HG02763 (cell line): ENCODE data around the gene ZNF423.

Source experiments
- ATAC-seq: cut with Tn5 transposase; IDR thresholded peaks from one replicate; pipeline ENCODE4 v1.9.1; 2021; ENCODE audit warnings: mild to moderate bottlenecking, moderate library complexity; ENCODE audit not compliant: unreplicated experiment

The ZNF423 gene

GRCh38 chr16:49632086-49632794, 223.7 kb downstream of the ZNF423 start:
- ATAC-seq, result no peak

- no peak for ATAC-seq
Observed at GRCh38 chr16:49631187-49632041, 224.5 kb downstream of the ZNF423 start.

- ATAC-seq, result no peak
Observed at GRCh38 chr16:49630783-49631182, 225.1 kb downstream of the ZNF423 start.

GRCh38 chr16:49629851-49630250, 226.1 kb downstream of the ZNF423 start:
- no peak for ATAC-seq

- ATAC-seq, result no peak
Observed at GRCh38 chr16:49628148-49628547, 227.8 kb downstream of the ZNF423 start.

- ATAC-seq, result no peak
Observed at GRCh38 chr16:49625311-49626065, 230.4 kb downstream of the ZNF423 start.

- ATAC-seq, result no peak
Observed at GRCh38 chr16:49623501-49624266, 232.2 kb downstream of the ZNF423 start.

GRCh38 chr16:49622421-49623402, 233.2 kb downstream of the ZNF423 start:
- ATAC-seq, result no peak

GRCh38 chr16:49622084-49622390, 233.9 kb downstream of the ZNF423 start:
- ATAC-seq, result no peak

GRCh38 chr16:49621241-49622083, 234.4 kb downstream of the ZNF423 start:
- no peak for ATAC-seq

GRCh38 chr16:49620869-49621240, 235.1 kb downstream of the ZNF423 start:
- ATAC-seq, result no peak

GRCh38 chr16:49620158-49620868, 235.6 kb downstream of the ZNF423 start:
- ATAC-seq, result no peak

- no peak for ATAC-seq
Observed at GRCh38 chr16:49619811-49620157, 236.1 kb downstream of the ZNF423 start.

- ATAC-seq, result no peak
Observed at GRCh38 chr16:49618955-49619354, 237.0 kb downstream of the ZNF423 start.

GRCh38 chr16:49617710-49618330, 238.1 kb downstream of the ZNF423 start:
- no peak for ATAC-seq

- no peak for ATAC-seq
Observed at GRCh38 chr16:49617016-49617629, 238.8 kb downstream of the ZNF423 start.

- no peak for ATAC-seq
Observed at GRCh38 chr16:49615576-49615975, 240.3 kb downstream of the ZNF423 start.
